ENCODE measurements around the gene MYL2. TPM values are rescaled to one million over a fixed set of nuclear protein-coding genes. Genes with fewer than 3 reads are reported as not detected.

The MYL2 gene
- total RNA-seq, 1 donor from 2014 or later, result not detected

DNA sequence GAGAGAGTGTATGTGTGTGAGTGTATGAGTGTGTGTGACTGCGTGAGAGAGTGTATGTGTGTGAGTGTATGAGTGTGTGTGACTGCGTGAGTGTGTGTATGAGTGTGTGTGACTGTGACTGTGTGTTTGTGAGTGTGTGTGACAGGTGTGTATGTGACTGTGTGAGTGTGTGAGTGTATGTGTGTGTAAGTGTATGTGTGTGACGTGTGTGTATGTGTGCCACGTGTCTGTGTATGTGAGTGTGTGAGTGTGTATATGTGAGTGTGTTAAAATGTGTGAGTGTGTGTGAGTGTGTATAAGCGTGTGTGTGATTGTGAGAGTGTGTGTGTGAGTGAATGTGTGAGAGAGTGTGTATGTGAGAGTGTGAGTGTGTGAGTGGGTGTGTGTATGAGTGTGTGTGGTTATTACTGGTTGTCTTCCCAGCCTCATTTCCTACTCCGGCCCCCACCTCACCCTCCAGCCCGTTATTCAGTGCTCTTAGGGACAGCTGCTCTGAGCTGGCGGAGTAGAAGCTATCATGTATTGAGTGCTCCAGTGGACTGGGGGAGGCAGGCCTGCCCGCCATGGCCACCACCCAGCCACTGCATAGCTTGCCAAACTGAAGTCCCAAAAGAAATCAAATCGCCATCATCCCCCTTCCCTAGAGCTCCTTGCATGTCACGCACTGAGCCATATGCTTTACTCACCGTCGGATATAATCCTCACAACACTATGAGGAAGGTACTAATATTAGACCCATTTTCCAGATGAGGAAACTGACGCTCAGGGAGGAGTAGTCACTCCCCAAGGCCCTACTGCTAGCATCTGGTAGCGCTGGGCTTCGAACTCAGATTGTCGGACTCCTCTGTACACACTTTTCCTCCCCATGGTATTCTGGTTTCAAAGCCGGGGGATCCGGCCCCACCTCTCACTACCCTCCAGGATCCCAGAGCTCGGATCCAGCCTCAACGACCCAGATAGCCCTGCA lies 10.3 kb upstream of the MYL2 start:
- ATAC-seq, result no peak
- no peak for DNase-seq (ENCODE audit: low spot score)

DNA sequence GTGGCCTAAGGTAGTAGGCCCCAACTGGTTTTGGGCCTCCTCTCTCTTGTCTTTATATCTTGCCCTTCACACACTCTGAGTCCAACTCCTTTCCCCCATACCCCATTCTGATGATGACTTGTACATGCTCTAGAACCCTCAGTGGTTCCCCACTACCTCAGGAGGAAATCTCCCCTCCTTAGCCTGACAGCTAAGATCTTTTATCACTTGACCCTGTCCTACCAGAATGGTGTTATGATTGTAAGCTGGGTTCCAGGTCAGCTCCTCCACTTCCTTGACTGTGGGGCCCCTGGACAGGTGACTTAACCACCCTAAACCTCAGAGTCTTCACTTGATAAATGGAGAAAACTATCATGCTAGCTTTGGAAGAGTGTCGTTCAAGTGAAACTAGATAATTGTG lies 9.4 kb upstream of the MYL2 start:
- DNase-seq (ENCODE audit: low spot score), result no peak
- no peak for ATAC-seq

DNA sequence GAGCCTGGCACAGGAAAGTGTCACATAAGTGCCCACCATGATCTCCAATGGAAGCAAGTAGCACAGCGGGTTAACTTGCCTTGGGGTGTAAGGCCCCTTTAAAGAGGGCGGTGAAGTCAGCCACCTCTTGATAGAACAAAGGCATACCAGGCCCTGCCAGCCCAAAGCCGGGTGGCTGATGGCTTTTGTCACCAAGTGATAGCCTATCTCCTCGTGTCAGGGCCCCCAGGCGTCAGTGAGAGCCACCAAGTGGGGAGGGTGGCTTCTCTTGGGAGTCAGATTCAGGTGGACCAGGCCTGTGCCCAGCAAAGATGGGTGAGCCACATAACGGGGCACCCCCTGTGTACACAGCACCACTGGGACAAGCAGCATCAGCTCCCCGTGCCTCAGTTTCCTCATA lies 8.3 kb upstream of the MYL2 start:
- no peak for ATAC-seq
- DNase-seq (ENCODE audit: low spot score), result no peak

DNA sequence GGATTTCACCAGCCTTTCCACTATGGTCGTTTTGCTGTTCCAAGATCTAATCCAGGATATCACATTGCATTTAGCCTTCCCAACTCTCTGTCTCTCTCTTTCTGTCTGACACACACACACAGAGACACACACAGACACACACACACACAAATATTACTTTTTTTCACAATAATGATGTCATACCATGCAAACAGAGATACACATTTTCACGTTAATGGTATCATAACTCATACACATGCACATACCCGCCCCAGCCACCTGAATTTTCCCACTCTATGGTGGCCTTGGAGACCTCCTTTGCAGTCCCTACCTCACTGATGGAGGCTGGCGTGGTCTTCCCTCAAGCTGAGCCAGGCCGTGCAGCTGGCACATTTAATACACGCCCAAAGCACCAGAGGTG lies 7.2 kb upstream of the MYL2 start:
- no peak for DNase-seq (ENCODE audit: low spot score)

DNA sequence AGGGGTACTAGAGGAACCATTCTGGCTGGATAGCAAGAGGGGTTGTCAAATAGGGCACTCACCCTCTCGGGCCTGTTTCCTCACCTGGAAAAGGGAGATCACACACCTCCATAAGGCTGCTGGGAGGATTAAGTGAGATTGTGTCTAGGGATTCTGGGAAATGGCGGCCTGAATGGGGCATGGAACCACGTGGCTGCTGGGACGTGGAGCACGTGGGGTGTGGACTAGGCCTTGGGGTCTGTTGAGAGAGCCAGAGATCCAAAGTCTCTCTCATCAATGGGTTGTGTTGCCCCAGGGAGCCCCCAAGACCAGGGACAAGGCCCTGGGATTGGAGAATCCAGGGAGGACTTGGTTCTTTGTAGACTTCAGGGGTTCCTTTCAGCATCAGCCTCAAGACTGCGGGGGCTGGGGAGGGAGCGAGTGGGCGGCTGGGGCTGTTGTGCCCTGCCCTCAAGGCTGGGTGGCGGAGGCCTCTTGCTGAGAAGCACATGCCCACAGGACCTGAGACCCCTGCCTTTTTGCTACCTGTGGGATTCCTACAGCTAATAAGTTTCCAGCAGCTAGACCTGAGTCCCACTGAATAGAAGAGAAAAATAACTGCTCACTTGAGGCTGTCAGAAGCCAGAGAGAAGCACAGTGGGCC lies 3.4 kb upstream of the MYL2 start:
- no peak for DNase-seq (ENCODE audit: low spot score)
- no peak for ATAC-seq

More for the DNA sequence above, 7.2 kb upstream of the MYL2 start:
- ATAC-seq, result no peak

DNA sequence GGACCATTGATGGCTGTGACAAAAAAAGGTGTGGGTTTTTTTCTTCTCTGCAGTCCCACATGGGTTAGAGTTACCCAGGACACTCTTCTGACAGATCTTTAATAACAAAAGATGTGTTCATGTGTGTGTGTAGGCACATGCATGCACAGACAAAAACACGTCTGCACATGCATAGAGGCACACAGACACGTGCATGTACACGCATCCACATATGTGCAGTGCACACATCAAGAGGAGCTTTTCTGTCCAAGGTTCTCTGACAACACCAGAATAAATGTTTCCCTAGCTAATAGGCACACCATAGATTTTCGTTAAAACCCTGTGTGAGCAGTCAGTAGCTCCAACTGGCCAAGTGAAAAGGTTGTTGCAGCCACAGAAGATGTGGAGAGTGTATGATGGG lies 2.8 kb upstream of the MYL2 start:
- ATAC-seq, result no peak
- DNase-seq (ENCODE audit: low spot score), result no peak

DNA sequence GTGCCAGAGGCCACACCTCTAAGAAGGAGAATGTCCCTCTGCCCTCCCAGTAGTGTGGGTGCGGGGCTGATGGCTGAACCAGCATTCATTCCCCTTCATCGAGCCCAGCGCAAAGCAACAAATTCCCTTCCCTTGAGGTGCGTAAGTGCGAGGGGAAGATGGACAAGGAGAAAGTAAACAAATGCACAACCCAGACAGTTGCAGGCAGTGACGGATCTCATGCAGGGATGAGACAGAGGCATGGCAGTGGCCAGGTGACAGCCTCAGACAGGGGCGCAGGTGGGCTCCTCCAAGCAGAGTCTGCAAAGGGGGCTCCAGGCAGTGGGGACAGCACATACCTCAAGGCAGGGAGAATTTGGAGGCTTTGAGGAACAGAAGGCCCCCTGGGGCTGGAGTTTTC lies 2.3 kb upstream of the MYL2 start:
- no peak for DNase-seq (ENCODE audit: low spot score)
- no peak for ATAC-seq

DNA sequence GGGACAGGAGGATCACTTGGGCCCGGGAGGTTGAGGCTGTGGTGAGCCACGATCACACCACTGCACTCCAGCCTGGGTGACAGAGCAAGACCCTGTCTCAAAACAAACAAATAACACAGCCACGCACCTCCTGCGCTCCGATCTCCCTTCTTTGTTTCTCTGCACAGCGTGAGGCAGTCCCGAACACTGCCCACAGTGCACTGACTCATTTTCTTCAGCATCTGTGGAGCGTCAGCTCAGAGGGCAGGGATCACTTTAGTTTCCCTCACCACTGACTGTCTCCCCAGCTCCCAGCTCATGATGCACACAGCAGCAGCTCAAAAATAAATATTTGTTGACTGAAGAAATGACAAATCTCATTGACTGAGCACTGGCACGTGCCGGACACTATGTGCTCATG lies 883 bp upstream of the MYL2 start:
- no peak for ATAC-seq

DNA sequence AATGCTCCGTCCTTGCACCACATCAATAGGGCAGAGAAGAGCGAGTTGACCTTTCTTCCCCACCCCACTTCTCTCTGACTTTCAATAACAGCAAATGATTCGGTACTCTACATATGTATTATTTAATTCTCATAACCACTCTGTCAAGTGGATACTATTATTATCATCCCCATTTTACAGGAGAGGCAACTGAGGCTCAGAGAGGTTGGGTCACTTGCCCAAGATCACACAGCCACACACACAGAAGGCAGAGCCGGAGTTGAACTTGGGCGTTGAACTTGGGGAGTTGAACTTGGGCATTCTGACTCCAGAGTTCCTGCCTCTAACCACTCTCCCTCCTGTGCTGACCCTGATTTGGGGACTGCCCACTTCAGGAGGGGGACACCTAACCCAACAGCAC lies 659 bp downstream of the MYL2 start:
- no peak for ATAC-seq
- no peak for DNase-seq (ENCODE audit: low spot score)

More for the DNA sequence above, 883 bp upstream of the MYL2 start:
- no peak for DNase-seq (ENCODE audit: low spot score)

DNA sequence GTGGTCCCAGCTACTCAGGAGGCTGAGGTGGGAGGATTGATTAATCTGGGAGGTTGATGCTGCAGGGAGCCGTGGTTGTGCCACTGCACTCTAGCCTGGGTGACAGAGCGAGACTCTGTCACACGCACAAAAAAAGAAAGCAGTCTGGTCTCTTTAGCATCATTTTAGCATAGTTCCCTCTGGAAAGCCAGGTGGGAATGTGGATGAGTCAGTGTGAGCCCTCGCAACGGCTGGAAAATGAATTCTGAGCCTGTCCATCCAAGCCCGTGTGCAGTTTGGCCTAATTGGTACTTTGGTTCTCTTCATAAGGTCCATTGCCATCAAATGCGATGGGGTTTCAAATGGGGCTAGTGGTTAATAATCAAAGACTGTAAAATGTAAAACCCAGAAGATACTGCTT lies 2.4 kb downstream of the MYL2 start:
- ATAC-seq (no peak), DNase-seq (ENCODE audit: low spot score) (no peak)

DNA sequence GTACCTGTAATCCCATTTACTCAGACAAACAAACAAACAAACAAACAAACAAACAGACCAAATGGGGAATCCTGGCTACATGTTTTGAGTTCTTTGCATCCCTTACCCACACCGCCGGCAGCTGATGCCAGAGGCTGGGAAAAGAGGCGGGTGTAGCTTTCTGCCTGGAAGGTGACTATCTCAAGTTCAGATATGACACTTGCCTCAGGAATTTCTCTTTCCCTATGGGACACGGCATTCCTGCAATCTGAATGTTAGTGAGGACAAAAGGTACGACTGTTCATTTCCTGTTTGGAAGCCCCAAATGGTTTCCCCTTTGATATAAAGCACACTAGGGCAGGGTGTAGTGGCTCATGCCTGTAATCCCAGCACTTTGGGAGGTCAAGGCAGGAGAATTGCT lies 2.9 kb downstream of the MYL2 start:
- DNase-seq (ENCODE audit: low spot score) (no peak), ATAC-seq (no peak)

DNA sequence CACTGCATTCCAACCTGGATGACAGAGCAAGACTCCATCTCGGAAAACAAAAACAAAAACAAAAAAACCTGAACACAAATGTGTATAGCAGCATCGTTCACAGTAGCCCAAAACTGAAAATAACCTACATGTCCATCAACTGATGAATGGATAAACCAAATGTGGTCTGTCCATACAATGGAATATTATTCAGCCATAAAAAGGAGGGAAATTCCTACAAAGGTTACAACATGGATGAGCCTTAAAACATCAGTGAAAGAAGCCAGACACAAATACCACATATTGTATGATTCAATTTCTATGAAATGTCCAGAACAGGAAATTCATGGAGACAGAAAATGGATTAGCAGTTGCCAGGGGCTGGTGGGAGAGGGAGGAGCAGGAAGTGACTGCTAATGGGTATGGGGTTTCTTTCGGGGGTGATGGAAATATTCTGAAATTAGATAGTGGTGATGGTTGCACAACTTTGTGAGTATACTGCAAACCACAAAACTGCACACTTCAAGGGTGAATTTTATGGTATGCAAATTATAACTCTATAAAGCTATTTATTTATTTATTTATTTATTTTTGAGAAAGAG lies 4.0 kb downstream of the MYL2 start:
- no peak for DNase-seq (ENCODE audit: low spot score)
- no peak for ATAC-seq

DNA sequence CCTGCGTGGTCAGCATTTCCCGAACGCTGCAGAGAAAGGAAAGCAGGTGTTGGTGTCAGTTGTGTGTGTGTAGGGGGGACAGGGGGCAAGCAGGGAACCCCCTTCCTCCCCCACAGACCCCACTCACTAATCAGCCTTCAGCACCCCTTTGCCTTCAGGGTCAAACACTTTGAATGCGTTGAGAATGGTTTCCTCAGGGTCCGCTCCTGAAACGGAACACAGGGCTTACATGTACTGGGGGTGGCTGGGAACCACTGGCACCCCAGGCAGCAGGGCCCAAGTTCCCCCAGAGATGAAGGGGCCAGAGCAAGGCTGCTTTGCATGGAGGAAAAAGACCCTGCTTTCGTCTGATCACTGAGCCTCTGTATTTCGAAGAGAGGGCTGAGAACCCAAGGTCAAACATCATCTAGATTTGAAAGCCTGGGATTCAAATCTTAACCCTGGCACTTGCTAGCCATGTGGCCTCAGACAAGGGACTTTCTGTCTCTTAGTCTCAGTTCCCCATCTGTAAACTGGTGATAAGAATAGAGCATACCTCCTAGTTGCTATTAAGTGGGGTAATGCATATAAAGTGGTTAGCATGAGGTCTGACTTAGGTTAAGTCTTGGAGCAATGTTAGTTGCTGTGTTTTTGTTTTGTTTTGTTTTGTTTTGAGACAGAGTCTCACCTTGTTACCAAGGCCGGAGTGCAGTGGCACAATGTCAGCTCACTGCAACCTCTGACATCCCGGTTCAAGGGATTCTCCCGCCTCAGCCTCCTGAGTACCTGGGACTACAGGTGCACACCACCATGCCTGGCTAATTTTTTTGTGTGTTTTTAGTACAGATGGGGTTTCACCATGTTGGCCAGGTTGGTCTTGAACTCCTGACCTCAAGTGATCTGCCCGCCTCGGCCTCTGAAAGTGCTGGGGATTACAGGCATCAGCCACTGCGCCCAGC lies 7.0 kb downstream of the MYL2 start:
- DNase-seq (ENCODE audit: low spot score), result no peak
- no peak for ATAC-seq

DNA sequence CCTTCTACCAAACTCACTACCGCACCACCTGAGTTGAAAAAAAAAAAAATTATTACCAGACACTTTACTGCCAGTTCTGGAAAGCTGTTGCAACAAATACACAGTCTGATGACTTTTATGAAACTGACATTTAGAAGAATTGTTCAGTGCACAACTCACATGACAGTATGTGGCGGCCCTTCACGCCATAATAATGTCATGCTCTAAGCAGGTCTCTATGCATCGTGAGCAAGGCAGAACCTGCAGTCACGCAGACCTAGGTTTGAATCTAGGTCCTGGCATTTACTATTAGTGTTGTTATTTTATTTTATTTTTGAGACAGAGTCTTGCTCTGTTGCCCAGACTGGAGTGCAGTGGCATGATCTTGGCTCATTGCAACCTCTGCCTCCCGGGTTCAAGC lies 8.1 kb downstream of the MYL2 start:
- DNase-seq (ENCODE audit: low spot score), result no peak
- no peak for ATAC-seq

DNA sequence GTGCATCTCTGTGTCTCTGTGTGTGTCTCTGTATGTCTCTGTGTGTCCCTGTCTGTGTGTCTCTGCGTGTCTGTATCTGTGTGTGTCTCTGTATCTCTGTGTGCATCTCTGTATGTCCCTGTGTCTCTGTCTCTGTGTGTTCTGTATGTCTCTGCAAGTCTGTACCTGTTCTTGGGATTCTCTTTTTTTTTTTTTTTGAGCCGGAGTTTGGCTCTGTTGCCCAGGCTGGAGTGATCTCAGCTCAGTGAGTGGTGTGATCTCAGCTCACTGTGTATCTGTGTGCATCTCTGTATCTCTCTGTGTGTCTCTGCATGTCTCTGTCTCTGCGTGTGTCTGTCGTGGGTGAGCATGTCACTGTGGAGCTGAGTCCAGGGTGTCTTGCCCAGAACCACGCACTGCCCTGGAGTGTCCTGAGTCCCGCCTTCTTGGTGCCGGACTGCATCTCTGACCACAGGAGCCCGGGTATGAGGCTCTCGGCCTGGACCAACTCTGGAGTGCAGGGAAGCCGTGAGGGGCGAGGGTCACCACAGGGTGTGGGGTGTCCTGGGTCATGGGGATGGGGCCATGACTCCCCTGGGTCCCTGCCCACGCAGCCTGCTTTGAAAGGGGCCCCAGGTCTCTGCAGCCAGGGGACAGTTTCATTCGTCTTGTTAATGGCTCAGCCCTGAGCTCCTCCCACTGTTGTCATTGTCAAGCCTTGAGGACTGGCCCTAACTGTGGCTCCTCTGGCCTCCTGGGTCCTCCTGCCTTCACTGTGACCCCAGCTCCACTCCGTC lies 11.8 kb downstream of the MYL2 start:
- no peak for ATAC-seq
- no peak for DNase-seq (ENCODE audit: low spot score)

DNA sequence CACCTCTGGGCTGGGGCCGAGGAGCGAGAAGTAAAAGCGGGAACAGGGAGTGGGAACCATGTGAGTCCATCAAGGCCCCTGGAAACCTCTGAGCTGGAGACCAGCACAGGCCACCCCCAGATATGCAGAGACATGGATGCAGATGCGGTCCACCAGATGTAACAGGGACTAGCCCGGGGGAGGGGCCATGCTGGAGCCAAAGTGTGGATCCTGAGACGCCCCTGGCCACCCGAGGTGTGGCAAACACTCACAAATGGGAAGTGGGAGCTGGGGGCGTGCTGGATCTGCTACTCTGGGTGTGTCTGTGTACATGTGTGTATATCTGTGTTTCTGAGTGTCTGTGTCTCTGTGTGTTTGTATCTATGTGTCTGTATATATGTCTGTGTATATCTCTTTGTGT lies 12.8 kb downstream of the MYL2 start:
- no peak for ATAC-seq
- no peak for DNase-seq (ENCODE audit: low spot score)

DNA sequence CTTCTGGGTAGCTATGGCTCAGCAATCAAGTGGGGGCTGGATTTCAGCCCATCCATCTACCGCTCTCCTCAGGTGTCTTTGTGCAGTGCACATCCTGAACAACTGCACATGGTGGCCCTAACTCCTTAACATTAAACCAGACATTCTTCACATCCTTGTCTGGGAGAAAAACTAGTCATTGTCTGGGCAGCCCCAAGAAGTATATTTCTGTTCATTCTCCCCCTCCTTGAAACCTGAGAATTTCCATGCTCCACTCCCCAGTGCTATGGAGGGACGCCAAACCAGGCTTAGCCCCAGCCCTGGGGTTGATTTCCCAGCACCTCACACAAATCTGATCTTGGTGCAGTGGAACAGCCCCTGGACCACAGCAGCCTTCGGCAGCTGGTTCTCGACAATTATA lies 13.4 kb downstream of the MYL2 start:
- no peak for DNase-seq (ENCODE audit: low spot score)
- ATAC-seq, result no peak

DNA sequence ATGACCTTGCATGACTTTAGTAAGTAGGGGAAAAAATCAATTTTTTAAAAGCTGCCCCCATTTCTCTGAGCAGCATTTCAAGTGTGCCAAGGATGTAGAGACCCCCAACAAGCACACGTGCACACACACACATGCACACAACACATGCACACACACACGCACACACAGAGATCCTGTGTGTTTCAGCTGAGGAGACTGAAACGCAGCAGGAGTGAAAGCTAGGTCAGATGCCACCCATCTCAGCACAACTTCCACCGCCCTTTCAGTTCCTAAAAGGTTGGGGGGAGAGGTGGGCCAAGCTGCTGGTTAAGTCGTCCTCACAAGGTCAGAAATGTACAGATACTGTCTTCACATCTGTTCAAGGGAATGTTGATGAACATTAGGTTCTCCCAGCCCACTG lies 13.9 kb downstream of the MYL2 start:
- ATAC-seq, result no peak

DNA sequence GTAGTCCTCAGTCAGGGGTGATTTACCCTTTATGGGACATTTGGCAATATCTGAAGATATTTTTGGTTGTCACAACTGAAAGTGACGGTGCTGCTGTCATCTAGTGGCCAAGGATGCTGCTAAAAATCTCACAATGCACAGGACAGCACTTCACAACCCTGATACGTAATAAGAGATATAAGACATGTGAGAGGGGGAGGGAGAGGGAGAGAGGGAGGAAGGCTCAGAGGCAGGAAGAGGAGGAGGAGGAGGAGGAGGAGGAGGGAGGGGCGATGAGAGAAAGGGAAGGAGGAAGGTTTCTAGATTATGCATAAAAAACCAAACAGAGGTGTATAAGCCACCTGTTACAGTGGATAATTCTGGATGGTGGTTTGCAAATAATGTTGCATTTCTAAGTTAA lies 14.3 kb downstream of the MYL2 start:
- DNase-seq (ENCODE audit: low spot score) (no peak), ATAC-seq (no peak)

More for the DNA sequence above, 13.9 kb downstream of the MYL2 start:
- DNase-seq (ENCODE audit: low spot score), result no peak

DNA sequence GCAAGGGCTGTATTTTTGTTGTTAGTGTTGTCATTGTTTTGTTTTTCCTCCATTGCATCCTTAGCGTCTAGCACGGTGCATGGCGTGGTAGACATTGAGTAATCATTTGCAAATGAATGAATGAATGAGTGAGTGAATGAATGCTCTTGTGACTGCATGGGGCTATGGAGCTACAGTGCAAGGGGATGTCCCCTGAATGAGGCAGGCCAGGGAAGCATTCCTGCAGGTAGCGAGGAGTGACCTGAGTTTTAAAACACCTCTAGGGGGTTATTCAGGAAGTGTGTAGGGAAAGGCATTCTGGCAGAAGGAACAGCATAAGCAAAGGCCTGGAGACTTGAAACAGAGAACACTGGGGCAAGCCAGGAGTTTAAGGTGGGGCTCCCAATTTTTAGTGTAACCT lies 16.9 kb downstream of the MYL2 start:
- ATAC-seq, result no peak
- DNase-seq (ENCODE audit: low spot score), result no peak
